ENCODE data around the gene PLXNB3. TPM values are rescaled to one million over a fixed set of nuclear protein-coding genes. Genes with fewer than 3 reads are reported as not detected.

Gene PLXNB3
- total and polyA plus RNA-seq, 2 of the 13 experiments (the other 11 are each of a cell fraction or from before 2014, with no cell fraction given), result 3.0 to 6.9 TPM

- Histone ChIP-seq H3K9me3 (ENCODE audit: low read length) (no peaks in the 10 kb centered on the region), H4K20me1 (ENCODE audit: insufficient read depth, low read length) (no peaks in the 10 kb centered on the region), H3K79me2 (ENCODE audit: insufficient read depth, low read length) (no peaks in the 10 kb centered on the region), H3K4me2 (ENCODE audit: low read depth, low read length) (no peak overlapping the region), H3K27ac (ENCODE audit: extremely low read length, insufficient read depth, low read length) (no peak overlapping the region), H2AFZ (ENCODE audit: low read length) (no peak overlapping the region), H3K36me3 (replicated peaks in 1 of 2; ENCODE audit: control insufficient read depth in 1 of 2, insufficient read depth in 2 of 2, low read length in 2 of 2) (0 out of 5 replicates have a peak, but pooled peaks cover 0 to 3% of the 10 kb centered on the region in 2 experiments), H3K4me3 (replicated peaks in 1 of 3; ENCODE audit: insufficient read depth in 1 of 3, low read depth in 2 of 3, low read length in 3 of 3) (no peak overlapping the region), H3K4me1 (ENCODE audit: insufficient read depth, low read length) (peaks cover 6% of the 10 kb centered on the region; the same call in 1 of the 2 replicates), H3K27me3 (ENCODE audit: control insufficient read depth in 1 of 2, insufficient read depth in 2 of 2, low read length in 2 of 2) (no peaks in the 10 kb centered on the region), H3K9ac (ENCODE audit: insufficient read depth, low read depth, low read length) (no peak overlapping the region)
- WGBS (ENCODE audit: low lambda C conversion rate), result no CpG with 5 or more reads among the region's 27 CpGs
- POLR2A ChIA-PET, result no interaction called here
- intact Hi-C loops (cut with micrococcal nuclease; ENCODE audit: unreplicated experiment), result no loop called here
- TF ChIP-seq RBFOX2 (IDR thresholded peaks at IDR 0.05; ENCODE audit: low read depth, low read length) (0 out of 2 replicates have a peak, but pooled peaks have one; percentile 33), TIGD3 (CRISPR knock-in tag; IDR thresholded peaks at IDR 0.05; ENCODE audit: borderline replicate concordance) (no peak)
- DNase-seq (ENCODE audit: low spot score) (no peak), ATAC-seq (no peak), FAIRE-seq (no peak)
- BruUV-seq (replicated peaks), result no TSS peak
- in situ Hi-C loops (cut with HindIII; ENCODE audit: extremely low pct_ligation_motif_present, low pct_unique_long_range_greater_than_20kb), result no loop called here
- CTCF ChIA-PET (ENCODE audit: low intra/inter-chr PET ratio, low total read pairs), result no interaction called here
Observed at GRCh38 chrX:153738056-153738605, 25.9 kb upstream of the PLXNB3 start.

GRCh38 chrX:153739754-153740486 lies 24.1 kb upstream of the PLXNB3 start:
- H3K4me3 ChIP-seq (replicated peaks in 1 of 3; ENCODE audit: insufficient read depth in 1 of 3, low read depth in 2 of 3, low read length in 3 of 3), result no peak overlapping the region
- DNase-seq (ENCODE audit: low spot score) (no peak), ATAC-seq (no peak), FAIRE-seq (no peak)
- CTCF ChIA-PET (ENCODE audit: low intra/inter-chr PET ratio, low total read pairs), result no interaction called here
- TF ChIP-seq RBFOX2 (IDR thresholded peaks at IDR 0.05; ENCODE audit: low read depth, low read length) (0 out of 2 replicates have a peak, but pooled peaks have one; percentile 28), ZNF674 (CRISPR knock-in tag; IDR thresholded peaks at IDR 0.05; ENCODE audit: low read depth) (no peak)
- intact Hi-C loops (cut with micrococcal nuclease; ENCODE audit: unreplicated experiment), result no loop called here
- H3K27ac ChIP-seq (ENCODE audit: extremely low read length, insufficient read depth, low read length), result no peak overlapping the region
- H2AFZ ChIP-seq (ENCODE audit: low read length), result no peak overlapping the region
- POLR2A ChIA-PET, result no interaction called here
- no TSS peak for BruUV-seq (replicated peaks)
- in situ Hi-C loops (cut with HindIII; ENCODE audit: extremely low pct_ligation_motif_present, low pct_unique_long_range_greater_than_20kb), result no loop called here
- no peaks in the 10 kb centered on the region for H4K20me1 ChIP-seq (ENCODE audit: insufficient read depth, low read length)
- H3K9me3 ChIP-seq (ENCODE audit: low read length), result no peaks in the 10 kb centered on the region
- no peaks in the 10 kb centered on the region for H3K4me1 ChIP-seq (ENCODE audit: insufficient read depth, low read length)
- H3K9ac ChIP-seq (ENCODE audit: insufficient read depth, low read depth, low read length), result no peak overlapping the region
- no peaks in the 10 kb centered on the region for H3K79me2 ChIP-seq (ENCODE audit: insufficient read depth, low read length)
- no CpG with 5 or more reads among the region's 29 CpGs for WGBS (ENCODE audit: low lambda C conversion rate)
- no peaks in the 10 kb centered on the region for H3K27me3 ChIP-seq (ENCODE audit: control insufficient read depth in 1 of 2, insufficient read depth in 2 of 2, low read length in 2 of 2)
- H3K36me3 ChIP-seq (replicated peaks in 1 of 2; ENCODE audit: control insufficient read depth in 1 of 2, insufficient read depth in 2 of 2, low read length in 2 of 2), result 0 out of 5 replicates have a peak, but pooled peaks cover 0 to 3% of the 10 kb centered on the region in 2 experiments
- no peak overlapping the region for H3K4me2 ChIP-seq (ENCODE audit: low read depth, low read length)

Data from HepG2 (cell line).